GM10248 (cell line): ENCODE measurements around the gene COPB2.

Experiments
- CTCF ChIA-PET: fragments of 300-600 bp; sonication (Branson Sonifier 250); formaldehyde crosslinking; extraction: SDS; loops from one replicate; lab custom pipeline; 2021; ENCODE audit warnings: antibody characterized with exemption; lab: Yijun Ruan, JAX
- POLR2A ChIA-PET: fragments of 350-650 bp; sonication (Branson Sonifier 250); formaldehyde crosslinking; extraction: SDS; loops from one replicate; lab custom pipeline; 2020; ENCODE audit warnings: antibody characterized with exemption; lab: Yijun Ruan, JAX
- DNase-seq: peaks from one replicate; pipeline ENCODE4 v3.0.0; 2012; ENCODE audit errors: extremely low spot score
- CTCF ChIP-seq: IDR thresholded peaks from 2 replicates; pipeline ENCODE4 v1.5.1; 2012; ENCODE audit warnings: mild to moderate bottlenecking, low read depth; ENCODE audit errors: extremely low read depth, missing control alignments, control extremely low read depth

COPB2 gene

GRCh38 chr3:139380575-139380974 lies 8.9 kb downstream of the COPB2 start:
- ChIA-PET POLR2A (no interaction called here), CTCF (interaction anchor here (1.7 to 2.1 kb wide), 2 partner anchors 18 to 19 kb away, joined by 6 to 7 read pairs; no protein-coding TSS in a partner anchor)
- no peak for DNase-seq
- no peak for TF ChIP-seq CTCF

- no peak for DNase-seq
- no peak for TF ChIP-seq CTCF
- ChIA-PET POLR2A (no interaction called here), CTCF (interaction anchor here (0.9 to 1.7 kb wide), 5 partner anchors 10 to 25 kb away, joined by 3 to 6 read pairs (median 4); no protein-coding TSS in a partner anchor)
These were observed 10.7 kb downstream of the COPB2 start for GRCh38 chr3:139378587-139379241.

- ChIA-PET POLR2A (no interaction called here), CTCF (interaction anchor here (1.3 kb wide), 1 partner anchor 265 kb away, joined by 3 read pairs; no protein-coding TSS in a partner anchor)
- no peak for TF ChIP-seq CTCF
- DNase-seq, result no peak
These were observed 12.1 kb downstream of the COPB2 start for GRCh38 chr3:139377378-139377777.

- no peak for TF ChIP-seq CTCF
- no peak for DNase-seq
- POLR2A ChIA-PET, result no interaction called here
- CTCF ChIA-PET, result interaction anchor here (1.5 kb wide), 1 partner anchor 11 kb away, joined by 6 read pairs; no protein-coding TSS in a partner anchor
These were observed 15.3 kb downstream of the COPB2 start for GRCh38 chr3:139374099-139374498.

GRCh38 chr3:139364549-139364948 lies 24.9 kb downstream of the COPB2 start:
- ChIA-PET POLR2A (no interaction called here), CTCF (interaction anchor here (3.0 kb wide), 1 partner anchor 11 kb away, joined by 16 read pairs; no protein-coding TSS in a partner anchor)
- DNase-seq, result no peak
- TF ChIP-seq CTCF, result no peak

- ChIA-PET CTCF (interaction anchor here (0.9 to 3.1 kb wide), 8 partner anchors 7 to 425 kb away, joined by 3 to 16 read pairs (median 6); partner anchors contain the start of gene MRPS22), POLR2A (no interaction called here)
- no peak for DNase-seq
- no peak for TF ChIP-seq CTCF
These were observed 28.2 kb downstream of the COPB2 start for GRCh38 chr3:139361276-139361675.
